DND-41 (cell line): ENCODE measurements around the gene MFSD8.
"Not testable (repeated sequence)": the region's sequence is repeated elsewhere in the genome, so short reads cannot be mapped to it uniquely, and the experiment has no call there.

Experiments
- ATAC-seq: fragments of 200-7000 bp; cut with Tn5 transposase; 3 replicates; pipeline ENCODE4 v1.9.1; 2021; ENCODE audit warnings: low read depth; ENCODE audit not compliant: insufficient read depth
- DNase-seq: peaks from one replicate; pipeline ENCODE4 v3.0.0-alpha.2; 2020
- H2AFZ ChIP-seq: 2 replicates; pipeline ENCODE4 v1.6.0; 2012; ENCODE audit warnings: low read depth, low read length
- H3K27ac ChIP-seq: 2 replicates; pipeline ENCODE4 v1.5.1; 2012; ENCODE audit warnings: low read length, inconsistent platforms
- H3K27me3 ChIP-seq: fragments of 200-600 bp; sonication (generic); 2 replicates; pipeline ENCODE4 v1.6.0; 2012; ENCODE audit warnings: low read length, mild to moderate bottlenecking, inconsistent platforms; ENCODE audit not compliant: insufficient read depth, poor library complexity
- H3K36me3 ChIP-seq: 2 replicates; pipeline ENCODE4 v1.5.1; 2012; ENCODE audit warnings: low read length, inconsistent platforms; ENCODE audit not compliant: insufficient read depth
- H3K4me1 ChIP-seq: 2 replicates; pipeline ENCODE4 v1.5.1; 2012; ENCODE audit warnings: mild to moderate bottlenecking, low read length; ENCODE audit not compliant: insufficient read depth
- H3K4me2 ChIP-seq: 2 replicates; pipeline ENCODE4 v1.6.0; 2012; ENCODE audit warnings: mild to moderate bottlenecking, moderate library complexity, low read length, inconsistent platforms; ENCODE audit not compliant: insufficient read depth
- H3K4me3 ChIP-seq, 2 experiments: fragments of 200-600 bp in 1 of 2; shearing (Covaris generic) in 1 of 2; 2 replicates each; pipeline ENCODE4 v1.5.1; 2012 to 2016; ENCODE audit warnings: inconsistent platforms in 2 of 2, low read length in 2 of 2, mild to moderate bottlenecking in 2 of 2, low read depth in 1 of 2, moderate library complexity in 1 of 2
- H3K79me2 ChIP-seq: 2 replicates; pipeline ENCODE4 v1.6.0; 2012; ENCODE audit warnings: low read length, inconsistent platforms; ENCODE audit not compliant: insufficient read depth
- H3K9ac ChIP-seq: 2 replicates; pipeline ENCODE4 v1.6.0; 2012; ENCODE audit warnings: low read depth, mild to moderate bottlenecking, inconsistent platforms, low read length, moderate library complexity
- H3K9me3 ChIP-seq: 2 replicates; pipeline ENCODE4 v1.5.1; 2012; ENCODE audit warnings: low read length, moderate library complexity, mild to moderate bottlenecking, inconsistent platforms; ENCODE audit not compliant: insufficient read depth, severe bottlenecking
- H4K20me1 ChIP-seq: 2 replicates; pipeline ENCODE4 v1.6.0; 2012; ENCODE audit warnings: low read length; ENCODE audit not compliant: insufficient read depth
- CTCF ChIP-seq: IDR thresholded peaks from 2 replicates; pipeline ENCODE4 v1.5.1; 2012; ENCODE audit warnings: borderline replicate concordance, low read length, moderate library complexity, mild to moderate bottlenecking; ENCODE audit not compliant: poor library complexity, severe bottlenecking; ENCODE audit errors: extremely low read depth
- EZH2 ChIP-seq: IDR thresholded peaks from 3 replicates; pipeline ENCODE4 v1.6.1; 2012; ENCODE audit warnings: borderline replicate concordance, low read depth, mild to moderate bottlenecking, moderate library complexity, low read length, inconsistent platforms; ENCODE audit not compliant: severe bottlenecking

Gene MFSD8

GRCh38 chr4:127959794-127960193 is 5.2 kb downstream of the MFSD8 start:
- Histone ChIP-seq H3K79me2 (peaks cover 71% of the 10 kb centered on the region), H2AFZ (no peak overlapping the region), H4K20me1 (peaks cover 7% of the 10 kb centered on the region; the same call in 1 of the 2 replicates), H3K27ac (no peak overlapping the region), H3K4me3 (no peak overlapping the region), H3K36me3 (peaks cover 30% of the 10 kb centered on the region), H3K4me2 (no peak overlapping the region), H3K9ac (no peak overlapping the region), H3K27me3 (no peaks in the 10 kb centered on the region), H3K9me3 (no peaks in the 10 kb centered on the region), H3K4me1 (peaks cover 16% of the 10 kb centered on the region)
- TF ChIP-seq CTCF (no peak), EZH2 (no peak)
- no peak for DNase-seq
- no peak for ATAC-seq

- no peak overlapping the region for H3K27ac ChIP-seq
- H3K79me2 ChIP-seq = peaks cover 52% of the 10 kb centered on the region
- H3K4me1 ChIP-seq = peaks cover 3% of the 10 kb centered on the region; the same call in 1 of the 2 replicates
- H3K4me3 ChIP-seq = no peak overlapping the region
- no peak for DNase-seq
- H3K4me2 ChIP-seq = no peak overlapping the region
- no peaks in the 10 kb centered on the region for H3K27me3 ChIP-seq
- H3K9me3 ChIP-seq = no peaks in the 10 kb centered on the region
- H4K20me1 ChIP-seq = peaks cover 5% of the 10 kb centered on the region; the same call in 1 of the 2 replicates
- H2AFZ ChIP-seq = no peak overlapping the region
- no peak for ATAC-seq
- no peak overlapping the region for H3K9ac ChIP-seq
- peaks cover 26% of the 10 kb centered on the region for H3K36me3 ChIP-seq
- TF ChIP-seq EZH2 (no peak), CTCF (no peak)
These were observed 7.9 kb downstream of the MFSD8 start for GRCh38 chr4:127957105-127957504.

- Histone ChIP-seq H3K27me3 (no peaks in the 10 kb centered on the region), H3K4me1 (no peaks in the 10 kb centered on the region), H3K4me2 (no peak overlapping the region), H4K20me1 (no peaks in the 10 kb centered on the region), H2AFZ (no peak overlapping the region), H3K36me3 (peaks cover 6% of the 10 kb centered on the region; the same call in 1 of the 2 replicates), H3K9me3 (no peaks in the 10 kb centered on the region), H3K27ac (no peak overlapping the region), H3K4me3 (no peak overlapping the region), H3K79me2 (no peaks in the 10 kb centered on the region), H3K9ac (no peak overlapping the region)
- ATAC-seq = no peak
- TF ChIP-seq EZH2 = no peak
- no peak for TF ChIP-seq CTCF
- DNase-seq = no peak
These were observed 28.0 kb downstream of the MFSD8 start for GRCh38 chr4:127936974-127937373.

GRCh38 chr4:127931836-127932235 is 33.1 kb downstream of the MFSD8 start:
- H2AFZ ChIP-seq, DNase-seq, H3K4me3 ChIP-seq, H3K4me2 ChIP-seq, H3K9ac ChIP-seq, H3K79me2 ChIP-seq, H3K9me3 ChIP-seq, ATAC-seq, H3K27me3 ChIP-seq, H3K4me1 ChIP-seq, H3K27ac ChIP-seq, H4K20me1 ChIP-seq: not testable (repeated sequence)
- H3K36me3 ChIP-seq = peaks cover 23% of the 10 kb centered on the region; the same call in 1 of the 2 replicates
